NT2/D1 (cell line): Measurements from ENCODE around the gene ZNF618.

Experiments used
- SUZ12 ChIP-seq: IDR thresholded peaks from 2 replicates; pipeline ENCODE4 v1.6.1; 2011; ENCODE audit not compliant: insufficient read length, insufficient read depth; ENCODE audit errors: extremely low read depth
- YY1 ChIP-seq: IDR thresholded peaks from 2 replicates; pipeline ENCODE4 v1.6.1; 2011; ENCODE audit not compliant: insufficient read length, insufficient read depth

- TF ChIP-seq SUZ12: no peak
- TF ChIP-seq YY1: no peak
Measured at GRCh38 chr9:113907282-113907681, 31.2 kb downstream of the ZNF618 start.
